GM15510 (cell line): ENCODE measurements around the gene ATXN1.

Source experiments
- POLR2A ChIP-seq: IDR thresholded peaks from 3 replicates; pipeline ENCODE4 v1.6.1; 2011; ENCODE audit warnings: borderline replicate concordance; ENCODE audit not compliant: insufficient read length; ENCODE audit errors: extremely low read depth

The ATXN1 gene

DNA sequence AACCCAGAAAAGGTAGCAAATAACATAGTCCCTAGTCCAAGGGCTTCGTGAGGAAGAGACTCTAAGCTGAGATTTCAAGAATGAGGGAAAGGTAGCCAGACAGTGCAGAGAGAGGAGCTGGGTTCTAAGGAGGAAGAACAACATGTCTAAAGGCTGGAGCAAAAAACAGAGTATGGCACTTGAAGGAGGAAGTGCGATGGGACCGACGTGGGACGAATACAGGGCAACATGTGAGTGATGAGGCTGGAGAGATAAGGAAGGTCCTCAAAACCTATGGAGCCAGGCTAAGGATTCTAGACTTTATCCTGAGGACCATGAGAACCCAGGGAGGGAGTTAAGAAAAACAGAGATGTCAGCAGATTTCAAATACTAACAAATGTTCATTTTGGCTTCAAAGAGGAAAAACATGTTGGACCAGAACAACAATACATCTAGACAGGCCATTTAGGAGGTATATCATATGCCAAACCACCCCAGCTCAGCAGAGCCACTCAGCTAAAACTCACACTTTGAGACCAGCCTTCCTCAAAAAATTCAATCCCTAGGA is 17.5 kb downstream of the ATXN1 start:
- no peak for TF ChIP-seq POLR2A

DNA sequence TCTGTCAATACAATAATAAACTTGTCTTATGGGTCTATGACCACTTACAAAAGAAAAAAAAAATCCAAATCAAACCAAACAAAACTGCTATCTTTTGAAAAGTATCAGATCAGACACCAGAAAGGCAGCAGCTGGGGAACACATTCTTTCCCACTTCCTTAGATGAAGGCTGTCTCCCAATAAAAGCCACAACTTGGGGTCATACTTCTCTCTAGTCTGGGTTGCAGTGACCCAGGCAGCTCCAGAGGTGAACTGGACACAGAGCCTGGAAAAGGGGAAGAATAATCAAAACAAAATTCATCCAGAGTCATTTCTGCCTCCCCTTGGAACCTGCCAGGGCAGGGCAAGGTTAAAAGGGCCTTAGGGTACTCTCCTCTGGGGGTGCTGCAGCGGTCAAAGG is 19.1 kb downstream of the ATXN1 start:
- TF ChIP-seq POLR2A = no peak

DNA sequence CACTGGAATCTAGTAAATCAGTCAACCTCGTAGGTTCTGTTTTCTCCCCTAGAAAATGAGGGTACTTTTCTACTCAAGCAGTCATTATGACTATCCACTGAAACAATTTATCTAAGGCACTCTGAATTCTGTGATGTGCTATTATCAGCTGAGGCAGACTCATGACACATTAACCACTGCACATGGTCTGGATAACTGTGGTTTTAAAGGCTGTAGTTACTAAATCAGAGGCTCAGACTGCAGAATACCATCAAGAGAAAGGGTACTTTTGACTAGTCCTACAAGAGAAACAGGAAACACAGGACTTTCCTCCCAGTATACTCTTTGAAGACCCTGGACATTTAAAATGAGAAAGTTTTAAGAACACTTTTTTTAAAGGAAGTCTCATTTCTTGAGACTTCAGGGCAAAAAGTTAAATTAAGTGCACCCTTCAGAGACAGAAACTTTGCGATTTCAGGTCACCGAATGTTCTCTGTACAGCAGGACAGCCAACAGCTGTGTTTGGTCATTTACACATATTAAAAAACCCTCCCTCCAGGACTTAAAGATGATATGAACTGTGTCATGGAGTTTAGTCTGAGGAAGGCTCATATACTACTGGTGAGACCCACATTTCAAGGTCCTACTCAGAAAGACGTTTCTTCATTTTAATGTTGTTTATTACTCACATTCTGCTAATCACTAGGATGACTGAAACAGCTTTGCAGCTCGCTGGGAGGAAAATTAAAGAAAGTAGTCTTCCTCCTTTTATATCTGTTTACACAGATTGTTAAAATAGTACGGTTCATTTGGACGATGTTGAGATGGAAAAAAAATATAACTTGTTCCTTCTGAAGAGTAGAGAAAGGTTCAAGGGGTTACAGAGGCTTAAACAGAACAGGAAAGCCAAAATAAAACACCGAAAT is 19.9 kb downstream of the ATXN1 start:
- TF ChIP-seq POLR2A = no peak

DNA sequence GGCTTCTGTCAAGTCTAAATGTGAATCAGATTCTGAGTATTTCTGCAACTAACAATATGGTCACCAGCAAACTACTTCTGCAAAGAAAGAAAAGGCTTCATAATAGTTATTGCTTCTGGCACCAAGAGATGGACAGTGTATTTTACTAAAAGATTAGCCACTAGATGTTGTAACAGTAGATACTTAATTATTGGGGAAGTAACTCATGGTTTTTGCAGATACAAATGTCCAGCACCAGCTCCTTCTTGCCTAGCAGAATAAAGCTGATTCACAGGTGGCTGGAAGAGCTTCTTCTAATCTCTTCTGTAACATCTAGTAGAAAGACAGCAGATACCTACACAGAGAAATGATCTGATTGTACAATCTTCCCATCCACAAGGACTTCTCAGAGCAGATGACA is 21.2 kb downstream of the ATXN1 start:
- no peak for TF ChIP-seq POLR2A

DNA sequence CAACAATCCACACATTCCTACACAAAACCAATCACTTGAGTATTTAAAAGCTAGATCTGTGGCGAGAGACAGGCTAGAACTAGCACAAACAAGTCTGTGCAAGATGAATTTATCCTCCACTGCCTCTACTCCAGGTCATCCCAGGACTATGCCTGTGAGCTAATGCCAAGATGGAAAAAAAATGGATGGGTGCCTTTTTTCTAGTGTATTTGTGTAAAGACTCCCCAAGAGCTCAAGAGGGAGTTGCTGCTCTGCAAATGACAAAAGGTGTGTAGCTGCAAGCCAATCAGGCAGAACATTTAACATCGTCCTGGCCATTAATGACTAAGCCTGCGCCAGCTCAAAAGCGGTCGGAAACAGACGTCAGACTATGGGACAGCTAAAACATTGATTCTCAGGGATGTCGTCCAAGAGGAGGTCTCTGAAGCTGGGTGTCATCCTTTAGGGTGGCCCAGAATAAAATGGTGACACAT is 21.9 kb downstream of the ATXN1 start:
- no peak for TF ChIP-seq POLR2A

DNA sequence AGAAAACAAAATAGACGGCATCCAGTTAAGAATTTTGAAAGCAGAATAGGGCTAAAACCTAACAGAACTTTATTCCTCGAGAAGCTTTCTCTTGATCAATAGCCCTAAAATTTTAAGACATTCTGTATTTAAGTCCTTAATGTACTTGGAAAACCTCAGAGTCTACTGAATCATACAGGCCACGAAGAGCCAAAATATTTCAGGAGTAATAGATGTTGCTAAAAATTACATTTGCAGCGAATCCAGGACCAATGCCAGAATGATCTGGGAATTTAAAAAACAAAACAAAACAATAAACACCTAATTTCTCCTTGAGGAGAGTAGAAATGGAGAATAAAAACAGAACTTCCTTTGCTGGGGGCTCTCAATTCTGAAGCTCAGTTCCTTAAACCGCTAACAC is 23.3 kb downstream of the ATXN1 start:
- TF ChIP-seq POLR2A = no peak

DNA sequence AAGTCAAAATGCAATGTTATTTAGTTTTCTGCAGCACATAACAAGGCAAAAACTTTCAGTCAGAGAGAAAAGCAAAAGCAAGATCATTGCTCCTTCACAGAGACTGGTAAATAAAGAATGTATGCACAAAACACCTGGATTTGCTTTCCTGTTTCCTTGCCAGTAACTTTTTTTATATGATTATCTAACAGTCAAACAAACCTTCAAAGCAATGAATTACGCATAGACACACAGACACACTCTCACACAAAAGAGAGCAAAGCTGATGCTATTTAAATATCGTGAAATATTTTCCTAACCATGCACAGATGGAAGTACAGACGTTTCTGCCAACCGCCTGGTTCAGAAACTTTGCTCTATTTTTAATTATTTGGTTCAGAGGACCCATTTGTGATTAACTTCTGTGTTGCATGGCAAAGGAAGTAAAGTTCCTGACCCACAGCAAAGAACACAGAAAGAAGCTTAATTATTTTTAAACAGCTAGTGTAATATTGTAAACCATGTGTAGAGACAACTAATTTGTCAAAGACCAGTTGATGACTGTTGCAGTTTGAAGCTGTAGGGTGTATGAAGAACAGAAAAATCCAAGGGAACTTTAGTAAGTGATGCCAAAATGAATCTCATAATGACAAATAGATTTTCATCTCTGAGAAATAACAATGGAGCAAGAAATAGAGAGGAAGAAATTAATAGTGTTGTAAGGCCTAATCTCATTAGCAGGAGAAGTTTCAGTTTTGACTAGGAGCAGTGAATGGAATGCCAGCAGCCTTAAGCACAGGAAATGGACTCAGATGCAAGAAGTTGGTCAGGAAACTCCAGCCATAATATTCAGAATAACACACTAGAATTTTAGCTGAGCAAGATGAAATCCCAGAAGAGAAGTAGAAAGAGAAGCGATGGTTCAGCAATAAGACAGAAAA is 24.1 kb downstream of the ATXN1 start:
- TF ChIP-seq POLR2A = no peak

DNA sequence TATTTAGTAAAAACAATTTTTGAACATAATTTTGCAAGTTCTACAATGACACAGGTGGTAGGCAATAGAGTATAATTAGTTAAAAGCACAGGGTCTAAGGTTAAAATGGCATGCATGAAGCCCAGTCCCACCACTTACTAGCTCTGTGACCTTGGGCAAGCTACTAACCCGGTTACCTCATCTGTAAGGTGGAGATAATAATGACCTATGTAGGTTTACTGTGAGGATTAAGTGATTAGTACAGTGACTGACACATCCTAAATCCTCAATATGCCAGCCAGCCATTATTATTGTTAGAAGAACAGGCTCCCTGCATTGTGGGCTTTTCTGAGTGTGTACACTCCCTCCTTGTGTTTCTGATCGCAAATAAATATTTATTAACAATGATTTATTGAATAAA is 26.2 kb downstream of the ATXN1 start:
- no peak for TF ChIP-seq POLR2A

DNA sequence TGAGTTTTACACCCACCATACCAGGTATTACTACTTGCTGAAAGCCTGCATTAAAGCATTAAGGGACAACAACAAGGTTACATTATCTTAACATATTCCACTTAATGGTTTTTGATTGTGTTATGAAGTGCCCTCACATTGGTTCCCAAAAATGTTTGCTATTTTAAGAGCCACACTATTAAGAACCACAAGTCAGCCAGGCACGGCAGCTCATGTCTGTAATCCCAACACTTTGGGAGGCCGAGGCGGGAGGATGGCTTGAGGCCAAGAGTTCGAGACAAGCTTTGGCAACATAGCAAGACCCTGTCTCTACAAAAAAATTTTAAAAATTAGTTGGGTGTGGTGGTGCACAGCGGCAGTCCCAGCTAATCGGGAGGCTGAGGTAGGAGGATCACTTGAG is 28.2 kb downstream of the ATXN1 start:
- TF ChIP-seq POLR2A = no peak

DNA sequence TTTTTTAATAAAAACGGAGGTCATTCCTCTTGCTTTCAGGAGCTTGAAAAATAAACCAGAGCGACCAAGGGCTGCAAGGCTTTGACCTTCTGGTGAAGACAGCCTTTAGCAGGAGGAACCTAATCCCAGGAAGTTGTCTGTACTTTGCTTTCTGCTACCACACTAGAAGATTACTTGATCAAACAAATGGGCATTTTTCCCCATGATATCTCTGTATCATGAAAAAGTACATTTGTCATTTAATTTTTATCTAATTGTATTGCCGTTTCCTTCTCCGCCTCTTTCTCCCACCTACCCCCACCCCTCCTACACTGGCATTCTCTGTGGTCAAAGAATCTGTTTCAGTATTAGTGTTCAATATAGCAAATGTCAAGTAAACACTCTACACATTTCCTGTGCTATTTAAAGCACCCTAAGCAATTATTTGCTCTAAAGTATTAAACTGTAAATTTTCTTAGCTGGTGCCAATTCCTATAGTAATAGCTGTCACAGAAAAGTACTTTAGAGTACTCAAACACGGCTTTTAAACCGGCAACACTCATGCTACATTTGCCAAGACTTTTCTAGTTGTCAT is 29.7 kb downstream of the ATXN1 start:
- TF ChIP-seq POLR2A = no peak

DNA sequence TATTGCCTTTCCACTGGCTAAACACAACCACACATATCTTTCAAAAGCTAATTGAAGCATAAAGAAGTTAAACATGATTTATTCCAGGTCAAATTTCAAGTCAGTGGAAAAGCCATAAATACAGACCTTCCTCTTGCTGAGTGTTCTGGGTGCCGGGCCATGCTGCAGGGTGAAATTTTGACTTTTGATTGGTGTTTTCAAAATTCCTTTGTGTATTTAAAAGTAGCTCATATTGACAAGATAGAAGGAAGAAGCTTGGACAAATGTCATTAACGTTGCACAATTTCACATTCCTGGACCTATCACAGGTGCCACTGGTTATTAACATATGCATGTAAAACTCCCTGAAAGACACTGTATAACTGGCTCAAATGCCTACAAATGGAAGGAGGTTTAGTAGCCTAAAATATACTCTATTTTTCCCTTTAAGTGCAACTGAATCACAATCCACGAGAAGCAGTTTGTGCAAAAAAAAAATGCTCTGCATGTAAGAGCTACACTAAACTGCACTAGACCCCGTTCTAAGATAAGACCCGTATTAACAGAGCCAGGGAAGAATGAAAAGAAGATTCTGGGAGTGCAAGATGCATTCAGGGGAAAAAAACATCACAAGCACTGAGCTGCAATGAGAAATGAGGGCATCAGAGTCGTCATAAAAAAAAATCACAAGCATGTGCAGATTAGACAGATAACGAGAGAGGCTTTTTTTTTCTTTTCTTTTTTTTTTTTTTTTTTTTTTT is 30.4 kb downstream of the ATXN1 start:
- TF ChIP-seq POLR2A = no peak

DNA sequence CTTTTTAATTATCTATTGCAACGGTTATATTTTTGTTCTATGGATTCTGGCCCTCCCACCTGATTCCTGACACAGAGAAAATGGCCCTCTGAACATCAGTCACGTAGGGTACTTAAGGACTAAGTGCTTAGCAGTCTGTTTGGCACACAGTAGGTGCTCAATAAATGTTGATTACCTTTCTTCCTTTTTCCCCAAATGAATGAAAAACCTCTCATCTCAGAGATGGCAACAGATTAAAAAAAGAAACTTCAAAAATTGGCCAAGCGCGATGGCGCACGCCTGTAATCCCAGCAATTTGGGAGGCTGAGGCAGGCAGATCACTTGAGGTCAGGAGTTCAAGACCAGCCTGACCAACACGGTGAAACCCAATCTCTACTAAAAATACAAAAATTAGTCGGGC is 31.5 kb downstream of the ATXN1 start:
- no peak for TF ChIP-seq POLR2A

DNA sequence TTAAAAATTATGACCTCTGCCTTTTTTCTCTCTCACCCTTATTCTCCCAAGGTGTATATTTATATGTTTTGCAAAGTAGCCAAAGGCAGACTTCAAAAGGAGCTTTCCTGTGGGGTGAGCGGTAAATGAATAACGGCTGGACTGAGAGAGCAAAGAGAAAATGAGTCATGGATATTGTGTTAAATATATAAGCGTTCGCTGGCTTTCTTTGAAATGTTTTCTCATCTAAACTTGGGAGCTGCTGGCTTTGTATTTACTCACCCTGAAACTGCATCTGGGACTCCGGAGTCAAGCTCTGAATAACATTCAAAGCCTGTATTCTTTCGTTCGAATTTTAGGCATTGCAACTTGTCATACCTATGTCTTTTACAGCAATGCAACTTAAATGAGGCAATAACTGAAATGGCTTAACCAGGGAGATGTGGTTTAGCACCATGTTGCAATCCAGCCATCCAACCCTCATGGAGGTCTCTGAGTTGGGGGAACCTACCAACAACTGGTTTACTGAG is 32.0 kb downstream of the ATXN1 start:
- TF ChIP-seq POLR2A = no peak

DNA sequence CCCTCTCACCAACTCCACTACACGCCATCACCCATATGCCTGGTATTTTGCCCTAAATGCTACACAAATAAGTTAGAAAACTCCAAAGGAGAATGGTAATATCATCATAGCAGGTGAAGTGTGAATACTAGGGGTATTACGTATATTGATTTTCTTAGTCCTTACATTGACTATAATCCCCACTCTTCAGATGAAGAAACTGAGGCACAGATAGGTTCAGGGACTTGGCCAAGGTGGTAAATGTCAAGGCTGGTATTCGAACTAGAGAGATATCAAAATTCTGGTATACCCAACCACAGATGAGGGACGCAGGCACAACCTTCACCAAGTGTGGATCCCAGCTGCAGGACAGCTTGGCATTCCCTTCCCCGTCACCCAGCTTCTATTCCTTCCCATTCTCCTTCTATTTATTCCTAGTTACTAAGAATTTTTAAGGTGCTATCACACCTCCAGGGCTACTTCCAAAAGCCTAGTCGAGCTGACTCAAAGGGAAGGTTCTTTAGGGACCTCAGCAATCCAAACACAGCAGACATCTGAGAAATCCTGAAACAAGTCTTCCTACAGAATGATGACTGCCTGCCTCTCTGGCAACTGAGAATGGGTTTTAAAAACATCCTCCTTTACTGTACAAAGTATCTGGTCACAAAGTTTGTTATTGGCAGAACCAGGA is 32.6 kb downstream of the ATXN1 start:
- no peak for TF ChIP-seq POLR2A

DNA sequence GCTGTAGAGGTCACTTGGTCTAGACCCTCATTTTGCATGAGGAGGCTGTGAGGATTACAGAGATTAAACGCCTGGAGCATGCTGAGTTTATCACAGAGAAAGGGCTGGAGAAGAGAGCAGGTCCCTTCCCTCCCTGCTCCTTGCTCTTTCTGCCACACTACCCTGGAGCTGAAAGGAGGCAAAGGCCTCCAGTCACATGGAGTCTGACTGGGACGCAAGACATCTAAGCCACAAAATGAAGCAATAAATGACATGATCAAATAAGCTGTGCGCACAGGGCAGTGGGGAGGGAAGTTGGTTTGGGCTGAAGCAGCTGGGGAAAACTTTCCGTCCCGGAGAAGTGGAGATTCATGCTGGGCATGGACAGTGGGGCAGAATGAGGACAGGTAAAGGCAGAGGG is 33.3 kb downstream of the ATXN1 start:
- no peak for TF ChIP-seq POLR2A
